Posterior cingulate gyrus (tissue), 11 donors: ENCODE data around the gene NTNG2.
A peak's percentile ranks its signal among the peaks of the same experiment; 100 is the strongest.

Experiments used
- DNase-seq, 10 donors: peaks; one replicate each; pipeline versions ENCODE4 v3.0.0 to v3.0.0-alpha.2; 2020 to 2021; ENCODE audit warnings: mixed read lengths in 3 of 10
- intact Hi-C: fragments of 100-400 bp; cut with DNase I; formaldehyde crosslinking; loops from one replicate; pipeline ENCODE4 v1.15.1; 2023

NTNG2 gene

GRCh38 chr9:132146039-132146438, 15.8 kb upstream of the NTNG2 start:
- intact Hi-C loops, result no loop called here
- DNase-seq, result peak in 1 of 10 donors; percentile 65

DNA sequence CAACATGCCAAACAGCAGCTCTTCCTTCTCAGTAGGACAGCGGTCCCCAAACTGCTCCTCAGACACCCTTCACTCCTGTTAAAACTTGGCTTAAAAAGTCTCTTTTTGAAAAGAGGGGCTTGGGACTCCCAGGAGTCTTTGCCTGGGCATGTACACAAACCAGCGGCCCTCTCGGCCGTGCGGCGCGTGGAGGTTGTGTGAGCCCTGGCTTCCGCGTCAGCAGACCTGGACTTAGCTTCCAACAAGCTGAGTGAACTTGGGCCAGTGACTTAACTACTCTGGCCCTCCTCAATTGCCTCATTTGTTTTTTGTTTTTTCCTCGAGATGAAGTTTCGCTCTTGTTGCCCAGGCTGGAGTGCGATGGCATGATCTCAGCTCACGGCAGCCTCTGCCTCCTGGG, 15.3 kb upstream of the NTNG2 start:
- intact Hi-C loops, result no loop called here
- no peak for DNase-seq

DNA sequence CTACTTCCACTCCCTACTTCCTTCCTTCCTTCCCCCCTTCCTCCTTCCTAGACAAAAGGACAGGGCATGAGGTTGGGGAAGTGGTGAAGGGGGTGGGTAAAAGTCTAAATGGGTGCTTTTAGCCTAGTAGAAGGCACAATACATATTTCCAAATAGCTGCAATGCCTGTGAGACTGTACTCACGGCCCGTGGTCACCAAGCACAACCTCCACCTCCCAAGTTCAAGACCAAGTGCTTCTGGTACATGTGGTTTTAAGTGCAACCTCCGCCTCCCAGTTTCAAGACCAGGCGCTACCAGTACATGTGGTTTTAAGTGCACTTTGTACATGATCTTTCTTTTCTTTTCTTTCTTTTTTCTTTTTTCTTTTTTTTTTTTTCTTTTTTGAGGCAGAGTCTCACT, 14.5 kb upstream of the NTNG2 start:
- DNase-seq, result no peak
- intact Hi-C loops, result no loop called here

GRCh38 chr9:132147839-132148238, 14.0 kb upstream of the NTNG2 start:
- no peak for DNase-seq
- intact Hi-C loops, result no loop called here

- intact Hi-C loops, result no loop called here
- no peak for DNase-seq
Observed at GRCh38 chr9:132150256-132150655, 11.6 kb upstream of the NTNG2 start.

DNA sequence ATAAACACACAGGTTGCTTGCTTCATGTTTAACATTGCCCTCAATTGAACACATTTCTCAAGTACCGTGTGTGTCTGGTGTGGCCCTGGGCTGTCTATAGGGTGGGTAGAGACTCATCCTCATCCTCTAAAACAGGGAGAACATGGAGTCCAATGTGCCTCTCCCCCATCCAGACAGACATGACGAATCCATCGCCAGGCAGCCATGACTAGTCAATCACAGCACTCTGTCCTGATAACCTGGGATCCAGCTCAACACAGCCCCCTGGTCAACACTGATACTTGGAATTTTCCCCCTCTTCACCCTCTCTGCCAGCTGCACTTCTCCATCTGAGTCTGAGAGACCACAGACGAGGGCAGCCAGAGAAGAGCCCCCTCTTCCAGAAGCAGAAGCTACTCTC, 10.7 kb upstream of the NTNG2 start:
- DNase-seq, result no peak

GRCh38 chr9:132152231-132152630, 9.6 kb upstream of the NTNG2 start:
- no peak for DNase-seq
- intact Hi-C loops, result no loop called here

More for the DNA sequence above, 10.7 kb upstream of the NTNG2 start:
- intact Hi-C loops, result no loop called here

- DNase-seq, result no peak
- intact Hi-C loops, result no loop called here
Observed at GRCh38 chr9:132154863-132155567, 6.8 kb upstream of the NTNG2 start.

DNA sequence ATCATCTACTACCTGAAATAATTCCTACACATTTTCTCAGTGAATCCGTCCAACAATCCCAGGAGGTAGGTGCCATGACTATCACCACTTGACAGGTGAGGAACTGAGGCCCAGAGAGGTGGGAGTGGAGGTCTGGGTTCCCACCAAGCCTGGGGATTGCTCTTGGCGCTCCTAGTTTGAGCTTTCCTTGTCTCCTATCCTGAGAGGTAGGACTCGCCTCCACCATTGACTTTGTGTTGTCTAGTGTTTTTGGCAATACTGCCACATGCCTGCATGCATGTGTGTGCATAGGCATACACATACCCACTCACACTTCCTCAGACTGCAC, 6.3 kb upstream of the NTNG2 start:
- intact Hi-C loops, result no loop called here
- no peak for DNase-seq

DNA sequence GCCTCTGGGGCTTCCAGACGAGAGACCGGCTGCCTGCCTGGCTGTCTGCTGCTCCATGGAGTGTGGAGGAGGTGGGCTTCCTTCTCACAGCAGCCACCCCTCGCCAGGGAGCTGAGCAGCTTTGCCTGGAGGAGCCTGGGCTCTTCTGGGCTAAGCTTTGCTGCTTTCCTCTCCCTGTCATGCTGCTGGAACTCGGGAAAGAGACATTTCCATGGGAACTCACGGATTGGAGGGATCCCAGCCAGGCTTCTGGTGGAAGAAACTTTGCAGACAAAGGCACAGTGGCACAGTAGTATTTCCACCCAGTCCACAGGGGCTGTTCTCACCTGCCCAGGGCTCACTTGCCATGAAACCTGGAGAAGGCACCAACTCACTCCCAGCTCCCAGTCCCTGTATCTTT, 5.6 kb upstream of the NTNG2 start:
- DNase-seq, result no peak
- intact Hi-C loops, result no loop called here

DNA sequence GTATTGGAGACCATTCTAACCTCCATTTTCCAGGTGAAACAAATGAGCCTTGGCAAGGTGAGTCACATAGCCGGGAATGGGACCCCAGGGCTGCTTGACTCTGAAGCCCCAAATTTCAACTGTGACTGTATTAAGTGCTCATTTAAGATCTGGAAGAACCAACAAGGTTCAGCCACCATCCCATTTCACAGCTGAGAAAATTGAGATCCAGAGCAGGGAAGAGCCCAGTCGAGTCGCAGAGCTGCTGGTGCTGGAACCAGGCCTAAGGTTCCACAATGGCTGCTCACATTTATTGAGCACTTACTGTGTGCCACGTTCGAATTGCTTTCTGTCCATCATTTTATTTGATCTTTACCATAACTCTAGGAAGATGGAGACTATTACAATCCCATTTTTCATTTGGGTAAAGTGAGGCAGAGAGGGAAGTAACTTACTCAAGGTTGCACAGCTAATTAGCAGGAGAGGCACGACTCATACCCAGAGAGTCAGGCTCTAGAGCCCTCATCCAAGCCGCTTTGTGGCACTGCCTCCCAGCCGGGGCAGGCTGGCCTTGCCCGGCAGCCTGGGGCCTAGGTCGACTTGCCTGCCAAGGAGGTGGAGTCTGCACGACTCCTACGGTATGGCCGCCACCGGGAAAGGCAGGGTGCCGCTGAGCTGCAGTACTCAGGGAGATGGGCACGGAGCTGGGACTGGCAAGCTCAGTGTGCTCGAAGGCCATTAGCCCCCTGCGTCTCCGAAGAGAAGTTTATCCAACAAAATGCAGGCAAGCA, 4.3 kb upstream of the NTNG2 start:
- no peak for DNase-seq
- intact Hi-C loops, result no loop called here

- intact Hi-C loops, result loop anchor here (5.0 to 10.0 kb wide), 2 partner anchors 86 to 144 kb away; partner anchors contain the start of gene MED27
- peak in 2 of 10 donors; percentile 38 to 87 for DNase-seq
Observed at GRCh38 chr9:132160802-132161742, 786 bp upstream of the NTNG2 start.

GRCh38 chr9:132162764-132163456, 1.1 kb downstream of the NTNG2 start:
- peak in 1 of 10 donors; percentile 73 for DNase-seq
- intact Hi-C loops, result loop anchor here (5.0 to 10.0 kb wide), 2 partner anchors 88 to 146 kb away; partner anchors contain the start of gene MED27

DNA sequence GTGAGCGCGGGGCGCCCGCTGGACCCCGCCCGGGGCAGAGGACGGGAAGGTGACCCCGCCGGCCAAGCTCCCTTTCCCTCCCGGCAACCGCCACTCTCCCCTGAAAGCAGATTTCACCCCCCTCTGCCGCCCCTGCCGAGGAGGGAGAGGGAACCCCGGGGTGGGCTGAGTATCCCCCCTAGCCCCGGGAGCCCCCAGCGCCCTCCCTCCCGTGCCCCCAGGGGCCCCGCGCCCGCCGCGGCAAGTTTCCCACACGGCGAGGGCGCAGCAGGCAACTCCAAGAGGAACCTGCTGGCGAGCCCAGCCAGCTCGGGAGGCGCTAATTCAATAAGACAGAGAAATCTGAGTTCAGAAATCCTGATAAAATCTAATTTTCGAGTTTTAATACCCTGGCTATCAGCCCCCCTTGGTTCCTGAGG, 1.6 kb downstream of the NTNG2 start:
- intact Hi-C loops, result loop anchor here (5.0 to 10.0 kb wide), 2 partner anchors 89 to 146 kb away; partner anchors contain the start of gene MED27
- peak in 1 of 10 donors; percentile 87 for DNase-seq

- intact Hi-C loops, result loop anchor here (5.0 to 10.0 kb wide), 2 partner anchors 89 to 147 kb away; partner anchors contain the start of gene MED27
- peak in 1 of 10 donors; percentile 79 for DNase-seq
Observed at GRCh38 chr9:132163876-132164603, 2.2 kb downstream of the NTNG2 start.

DNA sequence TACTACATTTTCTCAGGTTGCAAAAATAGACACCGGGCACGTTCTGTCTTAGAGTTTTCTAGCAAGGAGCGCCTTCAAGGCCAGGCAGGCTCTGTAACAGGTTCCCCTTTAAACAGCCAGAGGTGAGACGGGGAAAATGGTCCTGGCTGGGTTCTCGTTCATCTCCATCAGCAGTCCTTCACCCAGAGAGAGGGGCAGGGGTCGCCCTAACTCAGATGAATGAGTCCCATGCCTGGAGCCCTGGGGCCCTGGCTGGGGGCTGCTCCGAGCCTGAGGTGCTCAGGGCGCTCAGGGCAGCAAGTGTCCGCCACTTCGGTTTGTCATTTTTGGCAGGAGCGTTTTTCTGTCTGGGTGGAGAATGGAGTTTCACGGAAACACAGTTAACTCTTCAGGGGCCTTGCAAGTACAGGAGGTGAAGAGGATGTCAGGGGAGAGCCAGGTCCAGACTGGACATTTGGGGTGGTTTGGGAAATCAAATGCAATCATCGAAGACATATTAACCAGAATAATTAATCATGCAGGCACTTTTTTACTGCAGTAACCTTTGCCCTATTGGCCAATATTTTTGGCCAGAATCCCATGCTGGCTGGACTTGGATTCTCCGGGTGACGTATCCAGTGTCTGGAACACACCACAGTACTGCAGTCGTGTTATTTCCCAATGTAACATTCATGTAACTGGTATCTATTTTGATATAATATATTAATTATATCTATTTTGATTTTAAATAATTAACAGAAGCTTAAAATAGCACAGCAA, 2.9 kb downstream of the NTNG2 start:
- intact Hi-C loops, result loop anchor here (5.0 to 10.0 kb wide), 2 partner anchors 90 to 147 kb away; partner anchors contain the start of gene MED27
- peak in 1 of 10 donors; percentile 76 for DNase-seq

GRCh38 chr9:132166599-132166998, 4.7 kb downstream of the NTNG2 start:
- intact Hi-C loops, result loop anchor here (10.0 kb wide), 1 partner anchor 92 kb away; the partner anchor contains the start of gene MED27
- DNase-seq, result peak in 1 of 10 donors; percentile 77

DNA sequence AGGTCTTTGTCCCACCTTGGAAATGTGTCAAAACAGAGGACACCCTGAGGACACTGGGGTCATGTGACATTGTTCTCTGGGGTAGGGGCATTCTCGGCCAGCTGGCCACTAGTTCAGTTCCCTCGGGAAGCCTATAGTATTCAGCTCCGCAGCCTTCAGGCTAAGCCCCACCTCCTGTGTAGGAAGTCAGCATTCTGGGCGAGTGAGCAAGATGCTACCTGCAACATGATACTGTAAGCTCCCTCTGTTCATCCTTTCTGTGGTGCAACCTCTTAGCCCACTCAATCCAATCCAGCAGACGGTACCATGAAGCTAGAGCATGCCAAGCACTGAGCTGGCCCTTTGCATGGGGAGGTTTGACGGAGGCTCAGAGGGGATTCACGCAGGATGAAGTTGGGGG, 5.3 kb downstream of the NTNG2 start:
- no peak for DNase-seq
- intact Hi-C loops, result loop anchor here (10.0 kb wide), 1 partner anchor 92 kb away; the partner anchor contains the start of gene MED27
